ENCODE data around the gene PHLDA3.
A peak's percentile ranks its signal among the peaks of the same experiment; 100 is the strongest.

The PHLDA3 gene
- 10.8 to 160 (median 49.6) reads per million in 18 experiments for total RNA-seq

DNA sequence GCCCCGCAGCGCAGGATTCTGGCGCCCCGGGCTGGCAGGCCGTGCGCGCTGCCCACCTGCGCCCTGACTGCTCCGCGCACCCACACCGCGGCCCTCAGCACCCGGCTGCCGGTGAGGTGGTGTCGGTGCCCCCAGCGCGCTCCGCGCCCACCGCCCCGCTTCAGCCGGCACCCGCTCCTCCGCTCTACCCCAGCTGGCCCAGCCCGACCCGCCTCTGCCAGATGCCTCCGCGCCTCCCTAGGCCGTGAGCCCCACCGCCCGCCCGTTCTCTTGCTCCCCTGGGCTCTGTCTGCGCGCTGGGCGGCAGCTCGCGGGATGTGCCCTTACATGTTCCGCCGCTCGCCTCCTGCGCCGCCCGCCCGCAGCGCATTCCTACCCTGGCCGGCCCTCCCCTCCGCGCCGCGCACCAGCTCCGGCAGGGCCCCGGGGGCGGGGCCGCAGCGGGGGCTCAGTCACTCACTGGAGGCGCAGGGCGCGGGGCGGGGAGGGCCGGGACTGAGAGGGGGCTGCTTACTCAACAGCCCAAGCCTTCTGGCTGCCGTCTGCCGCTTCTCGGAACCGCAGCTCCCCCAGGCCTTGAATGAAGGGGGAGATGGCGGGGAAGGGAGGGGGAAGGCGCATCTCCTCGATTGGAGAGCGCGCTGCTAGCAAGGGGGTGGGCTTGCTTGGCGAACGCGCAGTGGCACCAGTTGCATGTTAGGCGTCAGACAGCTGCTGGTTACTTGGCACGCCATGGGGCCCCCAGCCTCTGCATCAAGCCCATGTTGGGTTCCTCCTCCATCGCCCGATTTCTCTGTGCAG lies at the start of gene PHLDA3:
Gene PHLDA3, minus strand, starts transcription at position 345 of the 801 bp plus-strand sequence. CDS start 402 bp downstream, outside the sequence.
- DNase-seq, result peak; percentile 57 to 80

DNA sequence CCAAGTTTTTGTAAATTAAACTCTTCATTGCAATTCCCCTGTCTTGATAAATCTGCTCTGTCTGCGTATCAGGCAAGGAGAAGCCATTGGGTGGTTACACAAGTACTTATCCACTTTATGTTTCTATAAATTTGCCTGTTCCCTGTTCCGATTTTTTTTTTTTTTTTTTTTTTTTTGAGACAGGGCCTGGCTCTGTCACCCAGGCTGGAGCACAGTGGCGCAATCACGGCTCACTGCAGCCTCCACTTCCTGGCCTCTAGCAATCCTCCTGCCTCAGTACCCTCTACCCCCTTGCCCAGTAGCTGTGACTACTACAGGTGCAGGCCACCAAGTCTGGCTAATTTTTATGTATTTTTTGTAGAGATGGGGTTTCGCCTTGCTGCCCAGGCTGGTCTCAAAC lies 49.1 kb upstream of the PHLDA3 start:
- DNase-seq, result peak in 1 of 2 donors; percentile 62

- no peak for DNase-seq
These were observed 48.6 kb upstream of the PHLDA3 start for GRCh38 chr1:201517631-201518030.

DNA sequence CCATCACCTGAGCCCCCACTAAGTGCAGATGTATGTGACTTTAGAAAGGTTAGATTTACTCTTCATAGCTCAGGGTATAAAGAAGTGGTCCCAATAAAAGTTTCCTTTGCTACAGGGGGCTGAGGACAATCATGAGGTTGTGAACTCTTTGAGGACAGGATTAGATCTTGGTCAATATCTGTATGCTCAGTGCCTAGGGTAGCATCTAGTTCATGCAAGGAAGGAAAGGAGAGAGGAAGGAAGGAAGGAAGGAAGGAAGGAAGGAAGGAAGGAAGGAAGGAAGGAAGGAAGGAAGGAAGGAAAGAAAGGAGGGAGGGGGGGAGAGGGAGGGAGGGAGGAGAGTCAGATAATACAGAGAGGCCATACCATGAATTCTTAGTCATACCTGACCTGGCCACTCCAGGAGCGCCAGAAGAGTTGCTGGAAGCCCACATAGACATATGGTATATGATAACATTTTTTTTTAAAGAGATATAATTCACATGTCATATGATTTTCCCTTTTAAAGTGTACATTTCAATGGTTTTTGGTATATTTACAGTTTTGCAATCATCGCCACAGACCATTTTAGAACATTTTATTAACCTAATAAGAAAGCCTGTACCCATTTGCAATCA lies 47.6 kb upstream of the PHLDA3 start:
- no peak for DNase-seq

DNA sequence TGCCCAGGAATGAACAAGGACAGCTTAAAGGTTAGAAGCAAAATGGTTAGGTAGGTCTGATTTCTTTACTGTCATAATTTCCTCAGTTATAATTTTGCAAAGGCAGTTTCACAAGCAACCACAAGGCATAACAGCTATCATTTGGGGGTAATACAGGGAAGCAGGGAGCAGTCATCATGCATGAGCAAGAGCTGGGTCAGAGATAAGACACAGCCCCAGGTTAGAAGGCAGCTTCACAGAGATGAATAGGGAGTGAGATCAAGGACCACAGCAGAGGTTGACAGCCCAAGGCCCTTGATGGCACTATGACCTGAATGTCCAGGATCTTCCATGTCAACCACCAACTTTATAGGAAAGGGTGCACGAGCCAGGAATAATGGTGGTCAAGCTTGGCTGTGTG lies 46.9 kb upstream of the PHLDA3 start:
- no peak for DNase-seq

GRCh38 chr1:201515062-201515750 lies 46.2 kb upstream of the PHLDA3 start:
- no peak for DNase-seq

DNA sequence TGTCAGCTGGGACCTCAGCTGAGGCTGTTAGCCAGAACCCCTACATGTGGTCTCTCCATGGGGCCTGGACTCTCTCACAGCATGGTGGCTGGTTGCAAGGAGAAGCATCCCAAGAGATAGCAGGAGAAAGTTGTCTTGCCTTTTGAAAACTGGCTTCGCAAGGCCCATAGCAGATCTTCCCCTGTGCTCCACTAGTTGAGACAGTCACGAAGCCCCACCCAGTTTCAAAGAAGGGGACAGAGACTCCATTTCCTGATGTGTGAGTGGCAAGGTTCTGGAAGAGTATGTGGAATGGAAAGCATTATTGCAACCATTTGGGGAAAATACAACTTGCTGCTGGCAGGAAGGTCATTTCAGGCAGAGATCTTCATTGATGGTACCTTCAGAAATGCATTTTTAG lies 45.5 kb upstream of the PHLDA3 start:
- no peak for DNase-seq

- DNase-seq, result no peak
These were observed 44.7 kb upstream of the PHLDA3 start for GRCh38 chr1:201513498-201514243.

GRCh38 chr1:201511941-201512539 lies 43.1 kb upstream of the PHLDA3 start:
- peak; percentile 73 for DNase-seq

- DNase-seq, result no peak
These were observed 42.5 kb upstream of the PHLDA3 start for GRCh38 chr1:201511396-201511940.

- DNase-seq, result no peak
These were observed 41.7 kb upstream of the PHLDA3 start for GRCh38 chr1:201510734-201511133.

DNA sequence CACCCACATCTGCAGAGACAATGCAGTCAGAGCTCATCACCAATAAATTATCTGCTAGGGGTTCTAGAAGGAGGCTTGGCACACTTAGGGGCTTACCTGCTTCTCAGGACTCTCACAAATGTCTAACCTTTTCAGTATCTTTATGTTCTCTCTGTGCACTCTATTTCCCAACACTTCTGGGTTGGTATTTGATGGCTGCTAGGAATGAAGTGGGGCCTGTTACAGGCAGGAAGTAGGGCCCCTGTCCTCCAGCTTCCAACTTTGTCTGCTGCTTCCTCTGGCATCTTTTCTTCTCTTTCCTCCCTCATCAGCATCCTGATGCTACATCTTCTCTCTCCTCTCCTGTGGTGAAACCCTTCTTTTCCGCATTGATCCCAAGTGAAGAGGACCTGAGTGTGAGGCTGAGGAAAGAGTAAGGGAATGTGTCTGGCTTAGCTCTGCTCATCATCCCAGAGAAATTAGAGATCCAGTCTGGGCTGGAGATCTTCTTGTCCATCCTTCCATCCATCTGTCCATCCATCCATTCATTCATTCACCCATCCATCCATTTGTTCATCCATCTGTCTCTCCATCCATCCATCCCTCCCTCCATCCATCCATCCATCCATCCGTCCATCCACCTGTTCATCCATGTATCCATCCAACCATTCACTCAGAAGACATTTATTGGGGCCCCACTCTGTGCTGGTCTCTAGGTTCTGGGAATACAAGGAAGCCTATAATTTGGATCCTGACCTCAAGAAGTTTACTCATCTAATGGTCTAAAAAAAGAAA lies 40.8 kb upstream of the PHLDA3 start:
- no peak for DNase-seq

DNA sequence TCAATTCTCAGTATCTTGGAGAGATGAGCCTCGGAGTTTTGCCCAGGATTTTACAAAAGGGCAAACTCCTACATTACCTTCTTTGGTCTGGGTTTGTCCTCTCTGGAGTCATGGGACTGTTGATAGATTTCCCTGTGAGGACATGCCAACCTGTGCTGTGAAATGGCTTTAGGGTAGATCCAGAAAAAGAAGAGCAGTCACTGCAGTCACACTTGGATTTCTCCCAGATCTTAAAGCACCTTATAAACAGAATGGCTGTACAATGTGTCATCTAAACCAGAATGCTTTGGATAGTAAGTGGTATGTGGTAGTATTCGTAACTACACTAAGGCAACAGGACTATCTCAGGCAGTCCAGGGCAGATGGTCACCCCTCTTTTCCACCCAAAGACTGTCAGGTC lies 39.8 kb upstream of the PHLDA3 start:
- DNase-seq, result no peak

DNA sequence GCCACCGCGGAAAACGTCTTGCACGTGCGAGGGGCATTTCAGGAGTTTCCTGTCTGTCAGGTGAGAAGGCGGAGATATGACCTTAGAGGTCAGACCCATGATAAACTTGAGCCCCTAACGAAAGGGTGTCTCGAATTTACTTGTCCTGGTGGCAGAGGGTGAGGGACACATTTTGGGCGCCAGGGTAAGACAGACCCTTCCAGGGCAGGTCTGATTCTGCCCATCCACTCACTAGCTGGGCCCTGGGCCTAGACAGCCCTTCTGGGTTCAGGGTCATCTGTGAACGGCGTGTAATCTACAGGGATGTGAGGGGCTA lies 38.3 kb upstream of the PHLDA3 start:
- DNase-seq, result no peak

DNA sequence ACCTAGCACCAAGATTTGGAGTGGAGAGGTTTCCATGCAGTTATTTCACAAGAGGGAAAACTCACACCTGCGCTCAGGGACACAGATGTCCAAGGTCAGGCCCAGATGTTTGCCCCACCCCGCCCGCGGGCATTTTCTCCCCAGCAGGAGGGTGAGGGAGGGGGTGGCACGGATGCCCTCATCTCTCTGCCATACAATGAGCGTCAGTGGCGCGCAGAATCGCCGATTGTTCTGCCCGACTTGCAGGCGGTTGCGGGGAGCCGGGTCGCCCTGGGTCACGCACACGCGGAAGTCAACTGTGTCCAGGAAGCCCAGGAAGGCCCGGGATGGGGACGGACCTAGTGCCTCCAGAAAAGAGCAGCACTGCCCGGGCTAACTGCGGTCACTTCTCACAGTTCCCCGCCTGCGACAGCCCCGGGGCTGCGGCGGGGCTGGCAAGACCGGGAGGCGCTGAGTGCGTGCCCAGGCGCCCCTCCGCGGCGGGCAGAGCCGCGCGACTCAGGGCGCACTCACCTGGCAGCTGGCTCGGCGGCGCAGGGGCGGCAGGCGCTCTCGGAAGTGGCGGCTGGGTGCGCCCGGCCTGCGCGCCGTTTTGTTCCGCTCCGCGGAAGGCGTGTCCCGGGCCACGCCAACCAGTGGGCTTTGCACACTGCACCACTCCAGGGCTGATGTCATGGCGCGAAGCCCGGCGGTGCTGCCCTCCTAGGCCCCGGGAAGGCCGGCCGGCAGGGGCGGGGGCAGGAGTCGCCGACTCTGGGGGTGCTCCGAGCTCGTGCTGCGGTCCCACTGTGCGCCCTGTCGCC lies 37.8 kb upstream of the PHLDA3 start, which contains the start of gene CSRP1:
Gene CSRP1, minus strand, starts transcription at position 567 of the 803 bp plus-strand sequence. CDS start 10,820 bp downstream, outside the sequence.
- DNase-seq, result peak; percentile 78 to 92

- no peak for DNase-seq
These were observed 37.1 kb upstream of the PHLDA3 start for GRCh38 chr1:201506092-201506491.

DNA sequence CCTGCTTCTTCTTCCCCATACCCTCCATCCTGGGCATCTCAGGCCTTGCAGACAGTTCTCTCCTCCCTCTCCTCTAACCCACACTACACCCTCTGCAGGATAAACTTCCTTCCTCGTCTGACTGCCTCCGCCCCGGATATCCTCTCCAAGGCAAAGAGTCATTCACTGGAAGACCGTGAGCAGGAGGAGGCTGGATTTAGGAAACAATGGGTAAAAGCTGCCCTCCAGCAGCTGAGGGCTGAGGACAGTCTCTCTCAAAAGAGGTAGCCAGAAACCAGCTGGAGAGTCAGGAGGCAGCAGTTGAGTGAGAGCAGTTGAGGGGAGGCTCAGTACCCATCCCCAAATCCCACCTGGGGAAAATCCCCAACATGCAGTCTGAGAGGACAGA lies 36.5 kb upstream of the PHLDA3 start:
- DNase-seq, result peak; percentile 53 to 63

- no peak for DNase-seq
These were observed 36.0 kb upstream of the PHLDA3 start for GRCh38 chr1:201504799-201505502.

DNA sequence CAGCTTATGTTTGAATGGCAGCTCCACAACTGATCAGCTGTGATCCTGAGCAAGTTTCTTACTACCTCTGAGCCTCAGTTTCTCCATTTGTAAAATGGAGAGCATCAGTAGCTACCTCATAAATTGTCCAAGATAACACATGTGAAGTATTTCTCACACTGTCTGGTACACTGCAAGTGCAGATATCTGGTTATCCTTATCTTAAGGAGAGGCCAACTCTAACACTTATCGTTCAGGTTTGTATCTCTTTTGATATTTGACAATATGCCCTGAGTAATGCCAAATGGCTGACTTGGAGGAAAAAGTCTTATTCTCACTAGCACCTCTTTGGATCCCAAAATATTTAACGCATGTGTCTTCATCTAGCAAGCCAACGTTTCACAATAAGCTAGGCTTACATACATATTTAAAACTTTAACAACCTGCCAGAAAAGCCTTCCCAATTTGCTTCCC lies 35.2 kb upstream of the PHLDA3 start:
- no peak for DNase-seq
